ENCODE results near the gene HK3.

Gene HK3

DNA sequence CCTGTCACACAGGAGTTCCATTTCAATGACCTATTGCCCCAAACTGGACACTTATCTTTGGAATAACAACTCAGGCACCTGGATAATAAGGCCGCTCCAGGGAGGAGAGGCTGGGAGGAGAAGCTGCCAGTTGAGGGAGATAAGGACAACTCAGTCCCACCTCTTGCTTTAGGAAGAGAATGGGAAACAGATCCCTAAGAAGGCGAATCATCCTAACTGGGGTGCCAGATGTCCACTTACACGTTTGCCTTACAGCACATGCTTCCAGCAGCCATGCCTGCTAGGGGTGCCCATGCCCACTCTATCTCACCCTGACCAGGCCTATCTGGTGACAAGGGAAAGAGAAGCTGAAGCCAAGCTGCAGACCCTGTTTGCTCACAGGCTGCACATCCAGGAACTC, 6.5 kb downstream of the HK3 start:
- no peak overlapping the region for H4K8ac ChIP-seq (ENCODE audit: low read depth, low read length)
- no peaks in the 10 kb centered on the region for H3K27me3 ChIP-seq (ENCODE audit: insufficient read depth, low read length)
- no peak overlapping the region for H3K18ac ChIP-seq (ENCODE audit: low read length)
- no peaks in the 10 kb centered on the region for H3K4me1 ChIP-seq (ENCODE audit: control insufficient read depth in 1 of 2, insufficient read depth in 2 of 2, low read length in 2 of 2)
- no peak overlapping the region for H3K4me2 ChIP-seq (ENCODE audit: low read length)
- WGBS (ENCODE audit: extremely low coverage, insufficient coverage, insufficient read length), result no CpG with 5 or more reads among the region's 3 CpGs
- no peak overlapping the region for H2BK12ac ChIP-seq (ENCODE audit: low read length)
- H3K79me1 ChIP-seq (ENCODE audit: low read length), result no peaks in the 10 kb centered on the region
- H2AFZ ChIP-seq (ENCODE audit: insufficient read depth, low read length, poor library complexity), result no peak overlapping the region
- H3K23ac ChIP-seq (ENCODE audit: low read length), result no peak overlapping the region
- H2AK5ac ChIP-seq (ENCODE audit: low read length), result no peak overlapping the region
- no peak overlapping the region for H2BK5ac ChIP-seq (ENCODE audit: low read depth, low read length, poor library complexity)
- H3K4ac ChIP-seq (ENCODE audit: low read depth, low read length), result no peak overlapping the region
- no peaks in the 10 kb centered on the region for H3K79me2 ChIP-seq (ENCODE audit: control insufficient read depth, insufficient read depth, low read length, poor library complexity)
- H4K91ac ChIP-seq (ENCODE audit: low read depth, low read length), result no peak overlapping the region
- no peak overlapping the region for H3K4me3 ChIP-seq (ENCODE audit: low read depth, low read length)
- no peak overlapping the region for H2BK120ac ChIP-seq (ENCODE audit: insufficient read depth, low read length, poor library complexity)
- DNase-seq, result no peak
- no peak overlapping the region for H3K9ac ChIP-seq (ENCODE audit: low read length)
- no peak overlapping the region for H3K27ac ChIP-seq (ENCODE audit: low read depth, low read length)
- no peak overlapping the region for H3K14ac ChIP-seq (ENCODE audit: low read length)
- H3K36me3 ChIP-seq (ENCODE audit: control insufficient read depth in 1 of 2, insufficient read depth in 2 of 2, low read length in 2 of 2), result no peaks in the 10 kb centered on the region
- H4K12ac ChIP-seq (ENCODE audit: low read depth, low read length), result no peak overlapping the region
- H3K9me3 ChIP-seq (ENCODE audit: insufficient read depth, low read depth, low read length), result peaks cover 2% of the 10 kb centered on the region

GRCh38 chr5:176891331-176891958, 7.7 kb downstream of the HK3 start:
- WGBS (ENCODE audit: extremely low coverage, insufficient coverage, insufficient read length), result no CpG with 5 or more reads among the region's 9 CpGs
- no peak overlapping the region for H4K12ac ChIP-seq (ENCODE audit: low read depth, low read length)
- H2AK5ac ChIP-seq (ENCODE audit: low read length), result no peak overlapping the region

DNA sequence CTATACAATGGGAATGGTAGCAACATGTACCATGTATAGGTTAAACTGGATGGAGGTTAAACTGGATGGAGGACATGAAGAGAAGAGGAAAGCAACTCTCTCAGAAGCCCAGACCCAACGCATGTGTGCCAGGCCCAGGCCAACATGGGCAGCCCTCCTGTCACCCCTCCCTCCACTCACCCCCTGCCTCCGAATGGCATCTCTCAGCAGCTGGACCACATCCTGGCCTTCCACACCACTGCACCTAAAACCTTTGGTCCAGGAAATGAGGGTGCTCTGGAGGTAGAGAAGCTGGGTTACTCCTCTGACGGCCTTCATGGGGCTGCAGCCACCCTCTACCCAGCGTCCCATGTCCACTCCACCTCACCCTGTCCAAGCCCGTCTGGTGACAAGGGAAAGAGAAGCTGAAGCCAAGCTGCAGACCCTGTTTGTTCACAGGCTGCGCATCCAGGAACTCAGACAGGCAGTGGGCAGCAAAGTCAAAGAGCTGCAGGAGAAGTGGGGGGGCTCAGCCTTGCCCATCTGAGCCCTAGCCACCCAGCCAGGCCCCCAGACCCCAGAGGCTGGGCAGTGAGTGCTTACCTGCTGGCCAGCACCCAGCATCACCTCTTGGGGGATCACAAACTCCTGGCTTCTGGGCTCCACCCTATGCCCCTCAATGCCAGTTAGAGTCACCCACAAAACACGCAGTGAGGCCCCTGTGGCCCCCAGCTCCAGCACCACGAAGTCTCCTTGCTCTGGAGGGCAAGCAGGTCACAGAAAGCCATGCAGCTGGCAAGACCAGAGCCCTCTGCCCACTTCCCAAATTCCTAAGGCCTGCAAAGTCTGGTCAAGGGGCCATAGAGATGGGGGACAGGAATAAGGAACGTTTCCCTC, 8.5 kb downstream of the HK3 start:
- Histone ChIP-seq H4K12ac (ENCODE audit: low read depth, low read length) (no peak overlapping the region), H2AK5ac (ENCODE audit: low read length) (no peak overlapping the region), H3K79me1 (ENCODE audit: low read length) (no peaks in the 10 kb centered on the region), H2BK12ac (ENCODE audit: low read length) (no peak overlapping the region), H2BK120ac (ENCODE audit: insufficient read depth, low read length, poor library complexity) (no peak overlapping the region), H3K4me1 (ENCODE audit: control insufficient read depth in 1 of 2, insufficient read depth in 2 of 2, low read length in 2 of 2) (no peaks in the 10 kb centered on the region), H3K36me3 (ENCODE audit: control insufficient read depth in 1 of 2, insufficient read depth in 2 of 2, low read length in 2 of 2) (no peaks in the 10 kb centered on the region), H3K9me3 (ENCODE audit: insufficient read depth, low read depth, low read length) (peaks cover 7% of the 10 kb centered on the region), H3K27me3 (ENCODE audit: insufficient read depth, low read length) (no peaks in the 10 kb centered on the region), H3K23ac (ENCODE audit: low read length) (no peak overlapping the region), H2BK5ac (ENCODE audit: low read depth, low read length, poor library complexity) (no peak overlapping the region), H3K4ac (ENCODE audit: low read depth, low read length) (no peak overlapping the region), H3K79me2 (ENCODE audit: control insufficient read depth, insufficient read depth, low read length, poor library complexity) (no peaks in the 10 kb centered on the region), H2AFZ (ENCODE audit: insufficient read depth, low read length, poor library complexity) (no peak overlapping the region), H3K4me3 (ENCODE audit: low read depth, low read length) (no peak overlapping the region), H3K9ac (ENCODE audit: low read length) (no peak overlapping the region), H4K91ac (ENCODE audit: low read depth, low read length) (no peak overlapping the region), H3K14ac (ENCODE audit: low read length) (no peak overlapping the region), H3K27ac (ENCODE audit: low read depth, low read length) (no peak overlapping the region), H3K4me2 (ENCODE audit: low read length) (no peak overlapping the region), H3K18ac (ENCODE audit: low read length) (no peak overlapping the region), H4K8ac (ENCODE audit: low read depth, low read length) (no peak overlapping the region)
- no CpG with 5 or more reads among the region's 9 CpGs for WGBS (ENCODE audit: extremely low coverage, insufficient coverage, insufficient read length)
- DNase-seq, result no peak

More at GRCh38 chr5:176891331-176891958, 7.7 kb downstream of the HK3 start:
- H3K4me3 ChIP-seq (ENCODE audit: low read depth, low read length), result no peak overlapping the region
- no peak overlapping the region for H3K9ac ChIP-seq (ENCODE audit: low read length)
- H4K91ac ChIP-seq (ENCODE audit: low read depth, low read length), result no peak overlapping the region
- H2BK120ac ChIP-seq (ENCODE audit: insufficient read depth, low read length, poor library complexity), result no peak overlapping the region
- no peak overlapping the region for H3K27ac ChIP-seq (ENCODE audit: low read depth, low read length)
- no peak overlapping the region for H3K4me2 ChIP-seq (ENCODE audit: low read length)
- no peaks in the 10 kb centered on the region for H3K27me3 ChIP-seq (ENCODE audit: insufficient read depth, low read length)
- no peak overlapping the region for H3K23ac ChIP-seq (ENCODE audit: low read length)
- peaks cover 7% of the 10 kb centered on the region for H3K9me3 ChIP-seq (ENCODE audit: insufficient read depth, low read depth, low read length)
- H3K79me2 ChIP-seq (ENCODE audit: control insufficient read depth, insufficient read depth, low read length, poor library complexity), result no peaks in the 10 kb centered on the region
- H3K4ac ChIP-seq (ENCODE audit: low read depth, low read length), result no peak overlapping the region
- no peak for DNase-seq
- H2BK12ac ChIP-seq (ENCODE audit: low read length), result no peak overlapping the region
- H3K79me1 ChIP-seq (ENCODE audit: low read length), result no peaks in the 10 kb centered on the region
- no peak overlapping the region for H2AFZ ChIP-seq (ENCODE audit: insufficient read depth, low read length, poor library complexity)
- H2BK5ac ChIP-seq (ENCODE audit: low read depth, low read length, poor library complexity), result no peak overlapping the region
- H3K36me3 ChIP-seq (ENCODE audit: control insufficient read depth in 1 of 2, insufficient read depth in 2 of 2, low read length in 2 of 2), result no peaks in the 10 kb centered on the region
- no peak overlapping the region for H3K18ac ChIP-seq (ENCODE audit: low read length)
- no peak overlapping the region for H4K8ac ChIP-seq (ENCODE audit: low read depth, low read length)
- H3K14ac ChIP-seq (ENCODE audit: low read length), result no peak overlapping the region
- no peaks in the 10 kb centered on the region for H3K4me1 ChIP-seq (ENCODE audit: control insufficient read depth in 1 of 2, insufficient read depth in 2 of 2, low read length in 2 of 2)

- no peaks in the 10 kb centered on the region for H3K27me3 ChIP-seq (ENCODE audit: insufficient read depth, low read length)
- no peak overlapping the region for H3K14ac ChIP-seq (ENCODE audit: low read length)
- no peak overlapping the region for H3K27ac ChIP-seq (ENCODE audit: low read depth, low read length)
- WGBS (ENCODE audit: extremely low coverage, insufficient coverage, insufficient read length), result no CpG with 5 or more reads among the region's 24 CpGs
- H2BK120ac ChIP-seq (ENCODE audit: insufficient read depth, low read length, poor library complexity), result no peak overlapping the region
- no peak for DNase-seq
- no peak overlapping the region for H3K4me2 ChIP-seq (ENCODE audit: low read length)
- no peak overlapping the region for H3K18ac ChIP-seq (ENCODE audit: low read length)
- peak overlapping the region; percentile 10 for H3K4me3 ChIP-seq (ENCODE audit: low read depth, low read length)
- H4K8ac ChIP-seq (ENCODE audit: low read depth, low read length), result no peak overlapping the region
- H4K91ac ChIP-seq (ENCODE audit: low read depth, low read length), result no peak overlapping the region
- no peak overlapping the region for H2AFZ ChIP-seq (ENCODE audit: insufficient read depth, low read length, poor library complexity)
- H3K79me2 ChIP-seq (ENCODE audit: control insufficient read depth, insufficient read depth, low read length, poor library complexity), result no peaks in the 10 kb centered on the region
- H3K4ac ChIP-seq (ENCODE audit: low read depth, low read length), result no peak overlapping the region
- H3K79me1 ChIP-seq (ENCODE audit: low read length), result no peaks in the 10 kb centered on the region
- no peaks in the 10 kb centered on the region for H3K4me1 ChIP-seq (ENCODE audit: control insufficient read depth in 1 of 2, insufficient read depth in 2 of 2, low read length in 2 of 2)
- peaks cover 7% of the 10 kb centered on the region for H3K9me3 ChIP-seq (ENCODE audit: insufficient read depth, low read depth, low read length)
- no peak overlapping the region for H3K9ac ChIP-seq (ENCODE audit: low read length)
- no peak overlapping the region for H4K12ac ChIP-seq (ENCODE audit: low read depth, low read length)
- no peak overlapping the region for H3K23ac ChIP-seq (ENCODE audit: low read length)
- no peaks in the 10 kb centered on the region for H3K36me3 ChIP-seq (ENCODE audit: control insufficient read depth in 1 of 2, insufficient read depth in 2 of 2, low read length in 2 of 2)
- no peak overlapping the region for H2BK5ac ChIP-seq (ENCODE audit: low read depth, low read length, poor library complexity)
- no peak overlapping the region for H2BK12ac ChIP-seq (ENCODE audit: low read length)
- no peak overlapping the region for H2AK5ac ChIP-seq (ENCODE audit: low read length)
These were observed 9.5 kb downstream of the HK3 start for GRCh38 chr5:176889321-176890280.

Data from trophoblast cell (in vitro differentiated cells and primary cell).